NCI-H345 treated with DMSO at 0.1 percent for 48 hours (cell line): ENCODE data around the gene PARD3.

Experiments
- DNase-seq: peaks from one replicate; lab custom pipeline; 2025; ENCODE audit not compliant: unreplicated experiment; lab: John Stamatoyannopoulos, UW

The PARD3 gene

DNA sequence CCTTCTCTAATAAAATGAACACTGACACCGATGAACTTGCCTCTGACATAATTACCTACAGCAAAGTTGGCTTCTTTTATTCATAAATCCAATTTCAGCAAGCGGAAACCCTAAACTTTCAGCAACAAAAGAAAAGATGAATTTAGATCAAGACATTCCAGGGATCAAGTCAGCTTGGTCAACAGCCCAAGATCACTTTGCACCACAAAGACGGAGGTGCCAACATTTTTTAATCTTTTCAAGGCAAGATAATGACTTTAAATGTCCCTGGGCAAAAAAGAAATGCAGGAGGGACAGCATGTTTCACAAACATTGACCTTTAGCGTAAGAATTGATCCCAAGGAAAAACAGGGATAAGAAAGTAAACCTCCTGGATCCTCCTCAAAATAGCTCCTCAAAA, 636.9 kb downstream of the PARD3 start:
- DNase-seq: no peak

- no peak for DNase-seq
Measured at GRCh38 chr10:34177445-34177844, 637.7 kb downstream of the PARD3 start.

- no peak for DNase-seq
Measured at GRCh38 chr10:34176351-34176750, 638.7 kb downstream of the PARD3 start.

DNA sequence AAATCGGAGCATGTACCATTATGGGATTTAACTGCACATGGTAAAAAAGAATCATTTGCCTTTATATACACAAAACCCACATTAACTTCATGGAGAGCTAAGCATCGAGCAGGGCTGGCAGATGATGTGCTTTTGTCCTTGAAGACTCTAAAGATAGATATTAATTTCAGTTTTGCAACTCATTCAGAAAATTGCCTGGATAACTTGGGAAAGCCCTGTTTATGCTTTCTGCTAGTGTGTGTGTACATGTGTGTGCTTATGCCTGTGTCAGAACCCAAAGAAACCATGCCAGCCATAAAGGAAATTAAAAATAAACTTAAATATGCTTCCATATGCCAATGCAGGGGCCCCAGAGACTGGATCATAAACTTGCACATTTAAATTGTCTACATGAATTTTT, 640.0 kb downstream of the PARD3 start:
- DNase-seq: no peak

DNA sequence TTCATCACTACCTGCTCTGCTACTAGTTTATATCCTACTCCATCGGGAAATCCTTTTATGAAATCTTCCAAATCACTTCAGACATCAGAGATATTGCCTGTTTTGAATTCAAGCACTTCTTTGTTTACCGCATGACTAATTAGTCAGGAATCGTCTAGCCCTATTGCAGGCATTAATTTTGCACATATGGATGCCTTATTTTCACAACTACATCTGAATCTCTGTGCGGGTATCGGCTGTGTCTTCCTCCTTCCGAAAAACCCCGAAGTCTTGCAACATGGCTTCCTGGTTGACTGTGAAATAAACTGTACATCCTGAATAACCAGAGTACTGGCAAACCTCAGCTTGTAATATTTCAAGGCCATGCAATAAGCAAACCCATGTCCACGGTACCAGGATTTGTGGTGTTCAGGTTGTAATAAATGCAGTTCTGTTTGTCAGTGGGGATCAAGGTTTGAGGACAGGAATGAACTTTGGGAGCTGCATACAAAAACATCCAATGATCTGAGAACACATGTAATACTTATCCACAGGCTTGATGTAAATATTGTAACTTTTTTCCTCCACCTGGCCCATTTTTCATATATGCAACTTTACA, 642.1 kb downstream of the PARD3 start:
- no peak for DNase-seq

DNA sequence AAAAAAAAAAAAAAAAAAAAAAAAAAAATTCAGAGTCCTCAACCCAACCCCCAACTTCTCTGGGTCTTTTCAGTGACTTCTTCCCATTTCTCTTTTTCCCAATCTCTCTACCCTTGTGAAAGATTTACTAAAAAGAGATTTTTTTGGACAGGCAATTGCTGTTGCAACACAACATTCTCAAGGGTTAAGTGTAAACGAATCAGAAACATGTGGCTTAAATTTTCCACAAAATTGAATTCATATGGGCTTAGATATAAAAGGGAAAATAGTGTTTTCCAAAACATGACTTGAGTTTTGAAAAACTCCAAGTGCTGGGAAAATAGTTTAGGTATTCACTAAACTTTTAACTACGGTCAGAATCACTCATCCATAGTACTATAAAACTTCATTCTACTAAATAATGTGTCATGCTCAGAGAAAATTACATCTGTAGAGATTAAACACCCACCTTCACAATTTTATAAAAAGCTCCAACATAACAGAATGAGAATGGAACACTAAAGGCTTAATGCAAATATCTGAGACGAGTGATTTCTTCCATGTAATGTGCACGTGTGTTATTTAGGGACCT, 643.1 kb downstream of the PARD3 start:
- no peak for DNase-seq

DNA sequence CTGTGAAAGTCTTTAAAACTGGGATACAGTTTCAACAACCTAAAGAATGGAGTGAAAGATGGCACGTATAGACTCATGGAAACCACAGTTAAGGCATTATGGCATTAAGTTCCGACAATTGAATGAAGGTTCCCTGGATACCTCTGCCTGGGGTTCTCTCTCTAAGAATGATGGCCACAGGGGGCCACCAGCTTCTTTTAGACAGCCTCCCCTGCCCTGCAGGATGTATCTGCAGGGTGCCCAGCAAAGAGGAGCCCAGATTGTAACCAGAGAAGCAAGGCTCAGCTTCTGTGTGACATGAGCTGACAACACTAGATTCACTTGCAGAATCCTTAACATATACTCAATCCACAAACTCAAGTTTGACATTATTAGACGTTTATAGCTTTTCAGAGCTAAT, 645.4 kb downstream of the PARD3 start:
- no peak for DNase-seq

DNA sequence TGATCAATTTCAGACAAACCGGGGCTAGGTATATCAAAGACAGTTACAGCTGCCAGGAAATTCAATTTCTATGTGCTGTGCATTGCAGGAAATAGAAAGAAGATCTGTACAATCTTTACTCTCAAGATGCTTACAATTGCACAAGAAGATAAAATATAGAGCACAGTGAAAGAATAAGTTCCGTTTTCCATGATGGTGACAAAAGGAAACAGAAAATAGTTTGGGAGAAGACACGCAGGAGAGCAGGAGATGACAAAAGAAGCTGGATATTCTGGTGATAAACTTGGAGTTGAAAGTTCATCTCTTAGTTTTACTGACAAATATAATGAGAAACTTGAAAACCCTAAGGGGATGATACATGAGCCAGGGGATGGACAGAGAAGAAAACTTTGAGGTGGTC, 646.0 kb downstream of the PARD3 start:
- DNase-seq: no peak

- no peak for DNase-seq
Measured at GRCh38 chr10:34168439-34168838, 646.7 kb downstream of the PARD3 start.

GRCh38 chr10:34166823-34167222, 648.3 kb downstream of the PARD3 start:
- no peak for DNase-seq

GRCh38 chr10:34166354-34166753, 648.7 kb downstream of the PARD3 start:
- no peak for DNase-seq

GRCh38 chr10:34164029-34164428, 651.1 kb downstream of the PARD3 start:
- no peak for DNase-seq

- no peak for DNase-seq
Measured at GRCh38 chr10:34163075-34163905, 651.8 kb downstream of the PARD3 start.

- DNase-seq: no peak
Measured at GRCh38 chr10:34161777-34162370, 653.2 kb downstream of the PARD3 start.

GRCh38 chr10:34160595-34160994, 654.5 kb downstream of the PARD3 start:
- DNase-seq: no peak

- no peak for DNase-seq
Measured at GRCh38 chr10:34157501-34157900, 657.6 kb downstream of the PARD3 start.

GRCh38 chr10:34156781-34157425, 658.2 kb downstream of the PARD3 start:
- no peak for DNase-seq

DNA sequence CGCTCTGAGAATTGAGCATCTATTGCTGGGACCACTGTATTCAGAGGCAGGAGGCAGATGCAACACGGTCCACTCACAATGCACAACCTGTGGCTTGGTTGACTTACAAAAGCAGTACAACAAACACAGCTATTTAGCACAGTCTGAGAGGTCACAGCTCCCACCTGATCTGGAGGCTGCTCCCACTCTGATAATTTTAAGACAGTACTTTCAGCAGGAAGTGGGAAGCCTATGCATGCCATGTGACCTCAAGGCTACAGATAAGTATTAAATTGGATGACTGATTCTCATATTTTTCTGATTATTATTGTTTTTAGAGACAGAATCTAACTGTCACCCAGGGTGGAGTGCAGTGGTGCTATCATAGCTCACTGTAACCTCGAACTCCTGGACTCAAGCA, 659.3 kb downstream of the PARD3 start:
- DNase-seq: no peak

DNA sequence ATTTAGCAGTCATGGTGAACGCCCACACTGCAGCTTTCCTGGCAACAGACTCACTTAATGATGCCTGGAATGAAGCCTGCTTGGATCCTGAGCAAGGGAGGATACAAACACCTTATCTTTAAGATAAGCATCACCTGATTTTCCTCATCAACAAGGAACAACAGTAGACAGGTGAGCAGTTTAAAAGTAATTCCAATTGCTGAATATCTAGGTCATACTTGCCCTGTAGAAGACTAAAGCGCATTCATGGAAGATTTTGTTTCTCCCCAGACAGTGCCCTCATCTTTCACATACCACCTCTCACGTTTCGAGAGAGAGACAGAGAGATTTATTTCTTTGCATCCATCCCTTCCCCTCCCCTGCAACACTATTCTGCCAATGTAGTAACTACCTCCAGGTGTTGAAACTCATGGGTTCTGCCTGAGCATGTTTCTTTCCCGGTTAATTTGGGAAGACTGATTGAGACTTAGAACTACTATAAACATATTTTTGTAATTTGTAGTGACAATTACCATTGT, 660.7 kb downstream of the PARD3 start:
- no peak for DNase-seq

- DNase-seq: no peak
Measured at GRCh38 chr10:34153663-34154382, 661.3 kb downstream of the PARD3 start.

GRCh38 chr10:34152434-34152833, 662.7 kb downstream of the PARD3 start:
- no peak for DNase-seq
